HG03066 (cell line): ENCODE measurements around the gene CCDC171.
"Not testable (repeated sequence)": the region's sequence is repeated elsewhere in the genome, so short reads cannot be mapped to it uniquely, and the experiment has no call there.

ENCODE experiments used
- ATAC-seq: cut with Tn5 transposase; IDR thresholded peaks from one replicate; pipeline ENCODE4 v1.9.1; 2021; ENCODE audit warnings: low read depth; ENCODE audit not compliant: unreplicated experiment

The CCDC171 gene

GRCh38 chr9:15743512-15743911 lies 190.7 kb downstream of the CCDC171 start:
- ATAC-seq = no peak

DNA sequence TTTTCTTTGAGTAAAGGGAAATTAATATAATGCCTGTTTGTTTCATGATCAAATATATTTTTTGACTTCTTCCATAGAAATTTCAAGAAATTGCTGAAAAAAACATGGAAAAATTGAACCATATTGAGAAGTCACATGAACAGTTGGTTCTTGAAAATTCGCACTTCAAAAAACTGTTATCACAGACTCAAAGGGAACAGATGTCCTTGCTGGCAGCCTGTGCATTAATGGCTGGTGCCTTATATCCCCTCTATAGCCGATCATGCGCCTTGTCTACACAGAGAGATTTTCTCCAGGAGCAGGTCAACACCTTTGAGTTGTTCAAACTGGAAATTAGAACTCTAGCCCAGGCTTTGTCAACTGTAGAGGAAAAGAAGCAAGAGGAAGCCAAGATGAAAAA lies 191.4 kb downstream of the CCDC171 start:
- no peak for ATAC-seq

- ATAC-seq = no peak
These were observed 194.1 kb downstream of the CCDC171 start for GRCh38 chr9:15746905-15747304.

DNA sequence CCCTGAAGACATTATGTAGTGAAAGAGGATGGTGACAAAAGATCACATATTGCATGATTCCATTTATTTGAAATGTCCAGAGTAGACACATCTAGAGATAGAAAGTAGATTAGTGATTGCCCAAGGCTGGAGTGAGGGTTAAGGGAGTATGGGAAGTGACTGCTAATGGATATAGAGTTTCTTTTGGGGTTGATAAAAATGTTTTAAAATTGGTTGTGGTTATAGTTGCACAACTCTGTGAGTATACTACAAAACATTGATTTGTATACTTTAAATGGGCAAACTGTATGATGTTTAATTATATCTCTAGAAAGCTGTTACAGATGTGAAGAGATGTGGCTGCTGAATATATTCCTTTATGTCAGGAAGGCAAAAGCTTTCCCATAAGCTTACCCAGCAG lies 202.8 kb downstream of the CCDC171 start:
- no peak for ATAC-seq

- ATAC-seq = no peak
These were observed 208.7 kb downstream of the CCDC171 start for GRCh38 chr9:15761551-15761950.

DNA sequence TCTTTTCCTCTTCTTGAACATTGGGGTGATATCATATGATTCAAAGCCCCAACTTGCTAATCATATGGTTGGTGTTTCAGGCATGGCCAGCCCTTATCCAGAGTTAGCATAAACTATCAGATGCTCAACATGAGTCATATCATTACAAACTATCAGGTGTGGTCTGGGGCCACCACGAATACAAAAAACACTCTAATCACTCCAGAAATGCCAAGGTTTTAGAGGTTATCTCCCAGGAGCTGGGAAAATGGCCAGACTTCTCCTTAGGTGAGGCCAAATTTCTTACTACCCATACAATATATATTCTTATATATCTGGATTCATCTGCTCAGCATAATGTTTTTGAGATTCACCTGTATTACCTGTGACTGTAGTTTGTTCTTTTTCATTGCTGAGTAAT lies 210.5 kb downstream of the CCDC171 start:
- ATAC-seq = no peak

- no peak for ATAC-seq
These were observed 211.3 kb downstream of the CCDC171 start for GRCh38 chr9:15764131-15764530.

DNA sequence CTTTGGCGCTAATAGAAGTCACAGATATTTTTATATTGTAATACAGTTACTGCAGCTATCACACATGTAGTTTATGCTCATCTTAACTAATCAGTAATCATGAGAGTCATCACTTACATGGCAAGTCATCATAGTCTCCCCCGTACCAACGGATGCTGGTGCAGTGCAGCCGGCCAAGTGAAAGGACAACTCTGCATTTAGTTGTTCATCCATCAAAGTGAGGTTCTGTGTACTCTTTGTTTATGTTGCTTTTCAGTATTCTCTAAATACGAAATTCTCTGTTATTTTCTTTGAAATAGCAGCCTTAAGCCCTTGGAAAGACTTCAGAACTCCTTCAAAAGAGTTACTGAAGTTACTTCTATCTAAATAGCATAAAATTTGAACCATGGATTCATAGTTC lies 216.7 kb downstream of the CCDC171 start:
- no peak for ATAC-seq

- no peak for ATAC-seq
These were observed 226.0 kb downstream of the CCDC171 start for GRCh38 chr9:15778861-15779260.

GRCh38 chr9:15782106-15782505 lies 229.3 kb downstream of the CCDC171 start:
- no peak for ATAC-seq

GRCh38 chr9:15785584-15785983 lies 232.7 kb downstream of the CCDC171 start:
- no peak for ATAC-seq

DNA sequence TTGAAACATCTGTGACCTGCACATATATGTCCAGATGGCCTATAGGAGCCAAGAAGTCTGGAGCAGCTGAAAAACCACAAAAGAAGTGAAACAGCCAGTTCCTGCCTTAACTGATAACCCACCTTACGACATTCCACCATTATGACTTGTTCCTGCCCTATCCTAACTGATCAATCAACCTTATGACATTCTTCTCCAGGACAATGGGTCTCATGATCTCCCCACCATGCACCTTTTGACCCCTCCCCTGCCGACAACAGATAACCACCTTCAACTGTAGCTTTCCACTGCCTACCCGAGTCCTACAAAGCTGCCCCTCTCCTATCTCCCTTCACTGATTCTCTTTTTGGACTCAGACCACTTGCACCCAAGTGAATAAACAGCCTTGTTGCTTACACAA lies 233.8 kb downstream of the CCDC171 start:
- ATAC-seq = no peak

DNA sequence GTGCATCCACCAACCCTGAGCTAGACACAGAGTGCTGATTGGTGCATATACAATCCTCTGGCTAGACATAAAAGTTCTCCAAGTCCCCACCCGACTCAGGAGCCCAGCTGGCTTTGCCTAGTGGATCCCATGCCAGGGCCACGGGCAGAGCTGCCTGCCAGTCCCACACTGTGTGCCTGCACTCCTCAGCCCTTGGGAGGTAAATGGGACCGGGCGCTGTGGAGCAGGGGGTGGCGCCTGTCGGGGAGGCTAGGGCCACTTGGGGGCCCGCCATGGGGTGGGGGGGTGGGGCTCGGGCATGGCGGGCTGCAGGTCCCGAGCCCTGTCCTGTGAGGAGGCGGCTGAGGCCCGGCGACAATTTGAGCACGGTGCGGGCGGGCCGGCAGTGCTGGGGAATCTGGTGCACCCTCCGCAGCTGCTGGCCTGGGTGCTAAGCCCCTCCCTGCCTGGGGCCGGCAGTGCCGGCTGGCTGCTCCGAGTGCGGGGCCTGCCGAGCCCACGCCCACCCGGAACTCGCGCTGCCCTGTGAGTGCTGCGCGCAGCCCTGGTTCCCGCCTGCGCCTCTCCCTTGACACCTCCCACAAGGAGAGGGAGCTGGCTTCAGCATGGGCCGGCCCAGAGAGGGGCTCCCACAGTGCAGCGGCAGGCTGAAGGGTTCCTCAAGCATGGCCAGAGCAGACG lies 257.5 kb downstream of the CCDC171 start:
- ATAC-seq = not testable (repeated sequence)

DNA sequence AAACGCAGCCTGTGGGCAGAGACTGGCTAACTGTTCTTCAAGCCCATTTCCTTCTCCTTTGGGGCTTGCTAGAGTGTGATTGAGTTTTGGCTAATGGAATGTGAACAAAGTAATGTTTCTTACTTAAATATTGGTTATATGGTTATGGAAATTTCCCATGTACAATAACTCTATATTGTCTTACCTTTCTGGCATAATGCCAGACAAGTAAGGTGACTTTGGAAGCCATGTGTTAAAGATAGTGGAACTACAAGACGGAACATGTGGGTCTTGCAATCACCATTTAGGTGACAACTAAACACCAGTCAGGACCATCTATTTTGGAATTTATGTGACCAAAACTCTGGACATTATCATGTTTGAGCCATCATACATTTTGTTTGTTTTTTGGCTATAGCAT lies 260.2 kb downstream of the CCDC171 start:
- ATAC-seq = no peak

GRCh38 chr9:15824310-15824709 lies 271.5 kb downstream of the CCDC171 start:
- ATAC-seq = no peak

DNA sequence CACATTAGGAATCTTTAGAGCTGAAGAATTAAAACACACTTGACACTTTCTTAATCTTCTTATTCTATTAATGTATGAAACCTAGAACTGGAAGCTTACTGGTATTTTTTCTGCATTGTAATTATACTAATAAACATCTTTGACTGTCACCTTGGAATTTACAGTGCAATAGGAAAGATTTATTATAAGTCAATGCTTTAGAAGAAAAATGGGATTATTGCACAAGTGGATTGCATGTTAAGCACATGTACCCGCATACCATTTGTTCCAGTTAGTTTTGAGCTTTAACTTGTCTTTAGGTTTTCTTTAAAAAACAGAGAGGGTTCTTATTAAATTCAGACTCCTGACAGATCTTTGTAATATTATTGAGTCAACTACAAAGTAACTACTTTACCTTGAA lies 278.5 kb downstream of the CCDC171 start:
- ATAC-seq = no peak

GRCh38 chr9:15834541-15834940 lies 281.7 kb downstream of the CCDC171 start:
- no peak for ATAC-seq

- peak; percentile 88 for ATAC-seq
These were observed 284.3 kb downstream of the CCDC171 start for GRCh38 chr9:15837079-15837679.

DNA sequence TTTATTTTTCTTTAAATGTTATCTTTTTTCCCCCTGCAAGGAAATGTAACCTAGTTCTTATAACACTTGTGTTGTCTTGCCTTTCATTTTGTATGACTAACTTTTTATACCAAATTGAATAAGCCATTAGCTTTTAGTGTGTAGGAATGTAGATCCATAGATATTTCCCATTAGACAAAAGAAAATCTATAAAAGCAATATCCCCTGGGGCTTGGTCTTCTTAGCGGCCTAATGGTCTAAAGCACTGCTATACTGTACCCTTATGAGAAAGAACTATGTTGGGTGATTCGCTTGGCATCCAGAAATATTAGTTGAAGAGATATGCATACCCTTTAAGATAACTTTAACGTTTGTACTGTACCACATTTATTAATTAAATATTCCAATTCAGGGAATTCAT lies 289.2 kb downstream of the CCDC171 start:
- no peak for ATAC-seq

GRCh38 chr9:15843316-15843715 lies 290.5 kb downstream of the CCDC171 start:
- no peak for ATAC-seq

DNA sequence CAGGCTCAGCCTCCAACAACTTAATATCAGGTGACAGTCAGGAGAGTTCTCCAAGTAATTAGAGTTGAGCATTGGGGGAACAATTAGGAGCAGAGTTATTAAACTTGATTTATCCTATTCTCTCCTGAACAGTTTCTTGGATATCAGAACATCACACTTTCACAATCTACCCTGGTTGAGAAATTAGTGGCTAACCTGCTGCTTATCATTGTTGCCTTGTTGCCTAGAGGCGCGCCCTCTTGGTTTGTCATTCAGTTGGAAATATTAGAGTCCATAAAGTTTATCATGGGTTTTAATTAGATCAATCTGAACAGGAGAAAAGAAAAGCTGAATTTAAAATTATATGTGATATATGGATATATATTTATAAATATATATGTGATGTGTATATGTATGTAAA lies 291.1 kb downstream of the CCDC171 start:
- no peak for ATAC-seq

DNA sequence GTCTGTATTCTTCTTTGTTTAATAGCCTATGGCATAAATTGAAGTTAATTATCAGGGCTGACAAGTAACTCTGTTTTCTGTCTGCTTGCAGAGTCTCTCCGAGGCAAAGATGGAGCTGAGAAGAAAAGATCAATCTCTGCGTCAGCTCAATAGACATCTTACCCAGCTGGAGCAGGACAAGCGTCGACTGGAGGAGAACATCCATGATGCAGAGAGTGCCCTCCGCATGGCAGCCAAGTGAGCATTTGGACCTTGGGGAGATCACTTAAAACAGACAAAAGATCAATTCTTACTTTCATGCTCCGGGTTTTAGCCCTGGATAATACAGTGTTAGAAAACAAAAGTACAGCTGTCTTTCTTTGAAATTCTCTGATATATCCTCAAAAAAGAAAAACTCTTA lies 293.8 kb downstream of the CCDC171 start:
- ATAC-seq = no peak

DNA sequence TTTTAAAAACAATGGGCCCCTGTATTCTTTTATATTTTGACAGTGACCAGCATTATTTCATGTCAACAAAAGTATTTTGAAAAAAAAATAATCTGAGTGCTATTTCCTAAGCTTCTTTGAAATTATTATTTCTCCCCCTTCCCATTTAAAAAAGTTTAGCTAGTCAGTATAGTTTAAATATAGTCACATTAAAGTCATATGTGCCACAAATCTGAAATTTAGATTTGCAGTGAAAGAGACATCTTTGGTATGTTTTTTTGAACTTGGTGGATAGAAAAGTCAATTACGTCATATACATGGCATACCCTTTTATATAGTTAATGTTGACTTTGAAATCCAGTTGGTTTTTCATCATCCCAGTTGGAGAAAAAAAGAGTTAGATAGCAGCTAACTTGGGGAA lies 297.0 kb downstream of the CCDC171 start:
- ATAC-seq = no peak
